Activated CD4-positive, alpha-beta T cell treated with anti-CD3 and anti-CD28 coated beads, Interleukin-2, amount 50 U/mL, for 16 hours (primary cell): ENCODE results near the gene GRID1.

Experiments
- DNase-seq: peaks from one replicate; pipeline ENCODE4 v3.0.0-alpha.2; 2020

GRID1 gene

DNA sequence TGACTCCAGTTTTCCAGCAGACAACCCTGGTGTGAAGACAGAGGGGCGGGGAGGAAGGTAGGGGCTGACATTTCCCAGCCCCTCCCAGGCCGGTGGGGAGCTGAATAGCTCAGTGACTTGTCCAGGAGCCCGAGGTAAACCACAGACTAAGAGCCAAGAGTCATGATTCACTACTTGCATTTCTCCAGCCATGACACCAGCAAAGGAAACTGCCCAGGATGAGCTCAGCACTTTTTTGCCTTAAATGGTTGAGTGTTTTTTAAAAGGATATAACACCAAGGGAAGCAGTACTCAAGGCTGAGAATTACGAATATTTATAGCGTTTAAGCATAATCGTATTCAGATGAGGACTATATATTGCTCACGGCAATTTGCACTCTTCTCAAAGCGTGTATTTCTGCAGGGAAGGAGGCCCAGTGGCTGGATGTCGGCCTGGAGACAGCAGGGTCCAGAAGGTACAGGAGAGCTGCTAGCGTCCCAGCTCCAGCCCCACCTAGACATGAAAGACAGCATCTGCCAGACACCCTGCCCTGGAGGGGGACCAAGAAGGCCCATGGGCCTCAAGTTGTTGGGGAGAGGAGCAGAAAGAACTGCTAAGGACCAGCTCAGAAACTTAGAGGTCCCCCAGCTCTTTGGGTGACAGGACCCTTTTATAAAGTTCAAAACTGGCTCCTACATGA is 141.4 kb downstream of the GRID1 start:
- peak; percentile 10 for DNase-seq

GRCh38 chr10:86224354-86225102 is 142.1 kb downstream of the GRID1 start:
- DNase-seq: no peak

DNA sequence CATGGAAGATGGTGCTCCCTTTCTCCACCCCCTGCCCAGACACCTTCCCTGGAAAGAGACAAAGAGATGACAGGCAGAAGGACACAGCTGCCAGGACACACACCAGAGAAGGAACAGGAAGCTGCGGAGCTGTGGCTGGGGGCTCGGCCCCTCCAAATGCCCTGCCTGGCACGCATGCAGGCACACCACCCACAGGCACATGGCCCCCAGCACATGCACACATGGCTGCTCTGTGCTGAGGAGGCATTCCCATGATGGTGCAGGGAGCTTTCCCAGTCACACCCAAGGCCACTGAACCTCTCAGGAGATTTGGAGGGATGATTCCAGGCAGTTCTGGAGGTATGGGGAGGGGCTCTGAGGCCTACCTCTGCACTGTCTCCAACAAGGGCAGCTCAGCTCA is 143.3 kb downstream of the GRID1 start:
- no peak for DNase-seq

- no peak for DNase-seq
Measured at GRCh38 chr10:86222687-86223086, 143.9 kb downstream of the GRID1 start.

DNA sequence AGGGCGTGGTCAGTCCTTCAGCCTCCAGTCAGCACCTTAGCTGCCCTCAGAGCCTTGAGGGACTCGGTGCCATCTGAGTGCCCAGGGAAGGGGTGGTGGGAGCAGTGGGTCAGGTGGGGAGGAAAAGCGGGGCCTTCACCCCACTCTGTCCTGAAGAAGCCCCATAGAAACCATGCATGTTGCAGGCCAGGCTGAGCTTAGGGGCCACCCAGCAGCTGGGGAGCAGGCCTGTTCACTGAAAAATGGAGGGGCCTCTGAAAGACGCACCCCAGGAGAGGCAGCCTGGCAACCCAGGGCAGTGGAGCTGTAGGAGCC is 144.3 kb downstream of the GRID1 start:
- DNase-seq: no peak

DNA sequence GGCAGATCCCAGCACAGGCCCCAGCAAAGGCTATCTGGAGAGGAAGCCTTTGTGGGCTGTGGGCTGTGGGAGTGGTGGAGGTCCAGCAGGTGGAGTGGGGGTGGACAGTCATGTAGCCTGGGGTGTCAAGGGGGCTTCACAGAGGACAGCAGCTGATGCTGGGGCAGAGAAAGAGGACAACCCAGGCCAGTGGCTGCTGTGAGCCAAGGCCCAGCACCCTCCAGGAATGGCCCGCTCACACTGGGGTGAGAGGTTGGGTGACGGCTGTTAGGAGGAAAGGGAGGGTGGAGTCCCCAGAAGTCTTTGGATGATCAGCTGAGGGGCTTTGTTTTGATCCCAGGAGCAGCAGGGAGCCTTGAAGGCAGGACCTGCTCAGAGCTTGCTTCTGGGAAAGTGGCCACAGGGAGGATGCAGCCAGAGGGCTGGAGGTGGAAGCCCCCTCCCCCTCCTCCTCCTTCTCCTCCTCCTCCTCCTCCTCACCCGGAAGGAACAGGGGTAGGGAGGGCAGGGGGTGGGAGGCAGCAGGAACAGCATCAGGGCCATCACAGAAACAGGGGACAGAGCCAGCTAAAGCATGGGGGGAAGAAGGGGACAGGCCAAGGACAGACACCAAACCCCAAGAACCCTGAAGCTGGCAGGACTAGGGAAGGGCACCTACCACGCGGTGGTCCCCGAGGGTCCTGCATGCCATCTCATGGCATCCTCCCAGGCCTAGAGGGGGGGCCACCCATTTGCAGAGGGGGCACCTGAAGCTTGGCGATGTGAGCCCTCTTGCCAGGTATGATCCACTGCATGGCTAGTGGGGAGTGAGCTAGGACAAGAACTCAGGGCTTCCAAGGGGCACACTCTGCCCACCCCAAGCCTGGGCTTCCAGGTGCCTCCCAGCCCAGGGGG is 144.9 kb downstream of the GRID1 start:
- DNase-seq: no peak

DNA sequence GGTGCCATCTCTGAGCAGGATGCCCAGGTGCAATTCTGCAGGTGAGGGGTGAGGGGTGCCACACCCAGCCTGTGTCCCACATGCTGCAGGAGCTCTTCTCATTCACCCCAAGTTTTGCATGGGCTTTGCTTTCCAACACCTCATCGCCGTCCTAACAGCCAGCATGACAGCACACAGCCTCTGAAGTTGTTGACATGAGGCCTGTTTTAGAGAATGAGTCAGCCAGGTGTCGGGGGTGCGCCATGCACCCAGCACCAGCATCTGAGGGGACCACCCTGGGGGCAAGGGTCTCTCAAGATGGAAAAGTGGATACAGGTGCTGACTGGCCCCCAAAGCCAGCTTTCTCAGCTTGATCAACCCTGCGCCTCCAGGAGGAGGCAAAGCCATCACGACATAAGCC is 146.0 kb downstream of the GRID1 start:
- DNase-seq: no peak

GRCh38 chr10:86219271-86219670 is 147.3 kb downstream of the GRID1 start:
- DNase-seq: no peak

- no peak for DNase-seq
Measured at GRCh38 chr10:86218842-86219241, 147.8 kb downstream of the GRID1 start.

- DNase-seq: no peak
Measured at GRCh38 chr10:86218160-86218559, 148.4 kb downstream of the GRID1 start.

DNA sequence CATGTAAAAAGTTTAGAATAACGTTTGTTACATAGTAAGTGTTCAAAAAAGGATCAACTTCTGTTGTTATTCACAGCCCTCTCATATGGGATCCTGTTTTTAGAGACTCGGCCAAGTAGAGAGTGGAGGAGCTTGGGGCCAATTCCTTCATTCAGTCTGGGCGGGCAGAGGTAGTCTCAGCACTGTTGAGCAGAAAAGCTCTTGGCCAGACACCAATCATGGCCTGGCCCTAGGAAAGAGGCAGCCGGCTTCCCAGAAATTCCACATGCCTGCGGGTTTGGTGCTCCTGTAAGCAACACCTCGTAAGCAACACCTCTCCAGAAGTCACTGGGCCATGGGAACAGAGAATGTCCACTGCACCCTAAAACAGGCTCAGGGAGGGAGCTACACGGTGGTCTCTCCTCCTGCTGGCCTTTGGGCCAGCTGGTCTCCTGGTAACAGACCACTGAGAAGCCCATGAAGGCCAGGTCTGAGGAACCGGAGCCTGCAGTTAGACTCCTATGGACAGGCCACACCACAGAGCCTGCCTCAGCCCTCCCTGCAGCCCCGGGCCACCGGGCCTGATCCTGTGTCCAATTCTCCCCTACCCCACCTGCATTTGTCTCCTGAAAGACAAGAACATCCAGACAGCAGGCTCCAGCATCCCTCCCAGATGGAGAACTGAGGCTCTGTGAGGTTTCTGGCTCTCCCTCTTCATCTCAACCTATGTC is 149.1 kb downstream of the GRID1 start:
- DNase-seq: no peak

GRCh38 chr10:86216886-86217285 is 149.7 kb downstream of the GRID1 start:
- no peak for DNase-seq

DNA sequence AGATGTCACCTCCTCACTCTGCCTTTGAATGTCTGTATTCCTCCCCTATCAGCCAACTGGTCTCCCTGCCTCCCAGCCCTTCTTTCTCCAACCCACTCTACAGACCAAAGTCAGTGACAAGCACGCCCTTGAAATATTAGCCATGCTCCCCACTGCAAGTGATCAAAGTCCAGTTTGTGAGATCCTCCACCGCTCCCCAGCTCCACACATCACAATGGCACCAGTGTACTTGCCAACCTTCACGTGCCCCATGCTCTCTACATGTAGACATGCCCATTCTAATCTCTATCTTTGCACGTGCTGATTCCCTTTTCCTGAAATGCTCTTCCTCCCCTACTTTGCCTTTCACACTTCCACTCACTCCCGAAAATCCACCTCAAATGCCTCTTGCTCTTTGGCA is 150.9 kb downstream of the GRID1 start:
- DNase-seq: no peak

GRCh38 chr10:86215046-86215445 is 151.5 kb downstream of the GRID1 start:
- DNase-seq: no peak

DNA sequence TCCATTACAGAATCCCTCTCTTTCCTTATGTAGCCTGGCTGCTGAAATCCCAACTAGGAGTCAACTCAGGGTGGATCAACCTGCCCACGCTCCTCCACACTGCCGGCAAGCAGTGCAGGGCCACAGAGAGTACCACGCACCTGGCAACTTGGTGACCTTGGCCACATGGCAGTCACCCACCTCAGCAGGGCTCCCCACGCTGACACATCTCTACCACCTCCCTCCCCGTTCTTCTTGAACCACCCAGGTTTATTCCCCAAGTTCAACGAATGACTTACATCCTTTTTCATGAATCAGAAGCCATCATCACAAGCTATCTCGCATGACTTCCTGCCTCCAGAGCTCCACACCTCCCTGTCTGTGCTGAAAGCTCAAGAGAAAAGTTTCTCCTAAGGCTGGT is 153.4 kb downstream of the GRID1 start:
- no peak for DNase-seq

DNA sequence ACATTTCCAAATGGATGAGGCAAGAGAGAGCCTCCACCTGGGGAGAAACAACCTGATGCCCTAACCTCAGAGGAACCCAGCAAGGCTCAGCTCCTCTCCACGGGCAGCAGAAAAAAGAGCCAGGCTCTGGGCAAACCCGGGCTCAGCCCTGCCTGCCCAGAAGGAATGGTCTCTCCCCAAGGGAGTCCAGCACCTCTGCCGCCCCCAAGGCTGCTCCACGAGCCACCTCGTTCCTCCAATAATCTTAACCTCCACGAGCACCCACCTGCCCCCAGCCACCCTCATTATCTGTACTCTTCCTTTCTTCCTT is 154.2 kb downstream of the GRID1 start:
- DNase-seq: no peak

- DNase-seq: no peak
Measured at GRCh38 chr10:86211691-86212390, 154.8 kb downstream of the GRID1 start.

DNA sequence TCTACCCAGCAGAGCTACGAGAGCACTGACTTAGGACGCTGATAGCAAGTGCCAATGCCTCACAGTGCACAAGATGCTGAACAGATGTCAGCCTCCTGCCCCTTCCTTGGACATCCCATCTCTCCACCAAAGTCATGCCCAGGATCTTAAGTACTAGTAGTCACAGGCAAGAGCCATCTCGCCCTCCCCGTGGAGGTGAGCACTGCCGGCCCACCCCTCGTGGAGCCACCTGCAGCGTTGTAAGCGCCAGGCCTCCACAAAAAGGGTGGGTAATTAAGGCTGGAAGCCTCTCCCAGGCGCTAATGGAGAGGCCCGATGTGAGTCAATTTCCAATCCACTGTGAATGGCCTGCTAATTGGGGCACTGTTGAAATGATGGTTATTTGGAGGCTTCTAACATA is 156.2 kb downstream of the GRID1 start:
- DNase-seq: no peak

DNA sequence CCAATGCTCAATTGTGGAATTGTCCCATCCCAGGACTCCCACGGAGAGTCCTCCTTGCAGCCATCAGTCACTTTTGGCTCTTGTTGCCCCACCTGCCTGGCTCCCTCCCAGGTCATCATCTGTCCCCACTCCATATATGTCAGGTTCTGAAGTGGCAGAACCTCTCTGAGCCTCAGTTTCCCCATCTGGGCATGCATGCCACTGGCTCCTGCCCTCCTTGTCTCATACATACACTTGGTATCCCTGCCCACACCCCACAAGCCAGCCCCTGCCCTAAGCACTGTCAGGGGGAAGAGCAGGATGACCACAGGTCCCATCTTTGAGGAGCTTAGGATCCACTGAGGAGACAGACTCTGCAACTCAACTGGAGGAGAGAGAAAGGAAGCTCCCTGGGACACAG is 156.9 kb downstream of the GRID1 start:
- DNase-seq: no peak

DNA sequence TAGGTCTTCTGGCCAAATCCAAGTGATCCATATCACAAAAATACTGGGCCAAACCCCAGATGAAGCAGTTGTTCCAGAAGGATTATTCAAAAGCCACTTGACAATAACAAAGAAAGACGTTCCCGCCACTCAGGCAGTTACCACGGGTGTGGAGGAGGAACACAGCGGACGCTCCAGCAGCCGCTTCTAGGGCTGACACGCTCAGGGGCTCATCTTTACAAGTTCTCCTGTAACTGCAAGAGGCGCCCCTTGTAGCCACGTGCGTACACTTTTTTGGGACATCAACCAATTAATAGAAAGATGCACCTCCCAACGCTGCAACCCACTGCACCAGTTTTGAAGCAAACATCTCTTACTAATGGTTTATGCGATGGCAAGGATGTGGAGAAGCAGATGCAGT is 159.4 kb downstream of the GRID1 start:
- DNase-seq: no peak

- no peak for DNase-seq
Measured at GRCh38 chr10:86206240-86206579, 160.4 kb downstream of the GRID1 start.

- no peak for DNase-seq
Measured at GRCh38 chr10:86205306-86206239, 161.0 kb downstream of the GRID1 start.
